GM18498 (cell line): ENCODE data around the gene LAMA3.

ENCODE experiments used
- ATAC-seq: cut with Tn5 transposase; IDR thresholded peaks from one replicate; pipeline ENCODE4 v1.9.1; 2021; ENCODE audit warnings: mild to moderate bottlenecking, moderate library complexity; ENCODE audit not compliant: unreplicated experiment

LAMA3 gene

GRCh38 chr18:23990474-23991410 is 301.5 kb downstream of the LAMA3 start:
- no peak for ATAC-seq

DNA sequence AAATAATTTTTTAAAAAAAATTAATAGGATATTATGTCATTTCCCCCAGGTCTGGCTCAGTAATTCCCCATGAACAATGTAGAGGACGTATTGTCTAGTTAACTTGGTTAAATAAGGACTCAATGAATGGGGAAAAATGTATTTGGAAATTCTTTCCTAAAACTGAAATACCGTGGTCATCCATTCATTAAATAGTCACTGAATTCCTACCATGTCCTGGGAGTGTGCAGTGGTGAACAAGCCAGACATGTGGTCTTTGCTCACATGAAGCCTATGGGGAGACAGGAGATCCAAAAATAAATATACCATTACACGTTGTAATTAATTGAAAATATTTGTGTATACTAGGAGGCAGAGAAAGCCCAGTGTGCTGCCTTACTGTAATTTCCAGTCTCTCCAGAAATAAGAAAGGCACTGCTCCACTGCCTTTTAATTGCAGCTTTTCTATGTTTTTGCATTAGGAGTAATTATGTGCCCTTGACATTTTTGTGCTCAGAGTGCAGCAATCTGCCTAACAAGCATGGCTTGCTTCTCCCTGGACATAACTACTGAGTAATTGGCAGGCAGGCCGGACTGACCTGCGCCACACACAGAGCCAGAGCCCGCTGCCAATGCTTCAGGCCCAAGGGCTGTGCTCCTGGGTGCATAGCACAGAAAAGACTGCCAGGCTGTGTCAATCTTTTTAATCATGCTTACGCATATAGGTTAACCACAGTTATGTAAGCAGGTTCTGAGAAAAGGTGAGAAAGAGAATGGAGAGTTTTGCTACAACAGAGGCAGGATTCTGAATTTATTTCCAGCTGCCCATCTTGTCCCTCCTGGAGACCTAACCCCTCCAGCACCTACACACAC is 303.1 kb downstream of the LAMA3 start:
- no peak for ATAC-seq

DNA sequence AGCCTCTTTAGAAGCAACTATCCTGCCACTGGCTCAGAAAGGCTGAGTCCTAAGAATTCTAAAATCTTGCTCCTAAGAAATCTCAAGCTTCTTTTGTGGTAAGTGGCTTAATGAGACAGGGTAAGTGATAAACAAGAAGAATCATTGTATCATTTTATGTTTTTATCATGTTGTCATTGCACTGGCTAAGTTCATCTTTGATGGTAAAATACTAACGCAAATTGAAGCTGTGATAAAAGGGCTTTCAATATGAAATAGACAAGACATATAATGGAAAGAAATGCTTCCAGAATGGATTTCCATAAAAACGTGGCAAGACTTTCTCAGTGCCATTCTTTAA is 303.7 kb downstream of the LAMA3 start:
- ATAC-seq, result no peak

- no peak for ATAC-seq
Measured at GRCh38 chr18:23994361-23994902, 305.2 kb downstream of the LAMA3 start.

DNA sequence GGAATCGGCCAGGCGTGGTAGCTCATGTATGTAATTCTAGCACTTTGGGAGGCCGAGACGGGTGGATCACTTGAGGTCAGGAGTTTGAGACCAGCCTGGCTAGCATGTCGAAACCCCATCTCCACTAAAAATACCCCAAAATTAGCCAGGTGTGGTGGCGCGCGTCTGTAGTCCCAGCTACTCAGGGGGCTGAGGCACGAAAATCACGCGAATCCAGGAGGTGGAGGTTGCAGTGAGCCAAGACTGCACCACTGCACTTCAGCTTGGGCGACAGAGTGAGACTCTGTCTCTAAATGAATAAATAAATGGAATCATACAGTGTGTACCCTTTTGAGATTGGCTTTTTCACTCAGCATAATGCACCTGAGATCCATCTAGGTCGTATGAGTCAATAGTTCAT is 305.9 kb downstream of the LAMA3 start:
- no peak for ATAC-seq

- ATAC-seq, result no peak
Measured at GRCh38 chr18:23998018-23998417, 308.8 kb downstream of the LAMA3 start.

DNA sequence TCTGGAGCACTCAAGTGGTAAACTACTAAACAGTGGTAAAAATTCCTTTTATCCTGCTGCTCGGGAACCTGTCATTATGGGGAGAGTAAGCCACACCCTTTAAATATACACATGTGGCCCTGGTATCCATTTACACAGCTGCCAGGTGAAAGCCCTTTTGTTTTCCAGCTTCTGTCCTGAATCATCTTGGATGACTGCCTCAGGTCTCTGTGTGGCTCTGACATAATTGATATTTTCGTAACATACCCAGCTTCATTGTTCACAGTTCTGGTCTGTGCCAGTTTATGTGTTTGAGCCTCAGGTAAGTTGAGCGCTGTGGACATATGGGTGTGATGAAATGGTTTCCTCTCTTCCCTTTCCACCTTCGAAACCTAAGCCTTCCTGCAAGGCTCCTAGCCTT is 309.6 kb downstream of the LAMA3 start:
- ATAC-seq, result no peak

- no peak for ATAC-seq
Measured at GRCh38 chr18:24000613-24001490, 311.6 kb downstream of the LAMA3 start.

- no peak for ATAC-seq
Measured at GRCh38 chr18:24002479-24002878, 313.2 kb downstream of the LAMA3 start.

GRCh38 chr18:24003288-24003687 is 314.0 kb downstream of the LAMA3 start:
- ATAC-seq, result no peak

GRCh38 chr18:24003903-24004640 is 314.8 kb downstream of the LAMA3 start:
- no peak for ATAC-seq
